Fibroblast of skin of scalp (primary cell): ENCODE data around the gene NRARP.

Experiments
- DNase-seq: peaks from one replicate; pipeline ENCODE4 v3.0.0-alpha.2; 2013

The NRARP gene

DNA sequence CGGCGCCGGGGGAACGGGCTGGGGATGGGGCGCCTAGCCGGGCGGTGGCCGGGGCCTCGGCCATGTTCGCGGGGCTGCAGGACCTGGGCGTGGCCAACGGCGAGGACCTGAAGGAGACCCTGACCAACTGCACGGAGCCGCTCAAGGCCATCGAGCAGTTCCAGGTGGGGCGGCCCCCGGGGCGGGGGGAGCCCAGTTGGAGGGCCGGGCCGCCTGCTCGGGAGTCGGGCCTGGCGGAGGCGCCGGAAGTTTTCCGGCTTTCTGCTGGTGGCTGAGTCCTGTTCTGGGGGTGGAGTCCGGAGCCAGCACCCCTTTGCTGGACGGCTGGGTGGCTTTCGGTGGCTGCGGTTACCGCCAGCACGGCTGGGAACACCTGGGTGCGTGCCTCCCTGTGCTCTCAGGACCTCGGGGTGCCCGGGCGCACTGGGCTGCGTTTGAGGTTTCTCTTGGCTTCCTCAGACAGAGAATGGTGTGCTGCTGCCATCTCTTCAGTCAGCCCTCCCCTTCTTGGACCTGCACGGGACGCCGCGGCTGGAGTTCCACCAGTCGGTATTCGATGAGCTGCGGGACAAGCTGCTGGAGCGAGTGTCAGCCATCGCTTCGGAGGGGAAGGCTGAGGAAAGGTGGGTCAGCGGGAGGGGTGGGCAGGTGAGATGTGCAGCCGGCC lies 46.5 kb downstream of the NRARP start:
- DNase-seq = no peak

DNA sequence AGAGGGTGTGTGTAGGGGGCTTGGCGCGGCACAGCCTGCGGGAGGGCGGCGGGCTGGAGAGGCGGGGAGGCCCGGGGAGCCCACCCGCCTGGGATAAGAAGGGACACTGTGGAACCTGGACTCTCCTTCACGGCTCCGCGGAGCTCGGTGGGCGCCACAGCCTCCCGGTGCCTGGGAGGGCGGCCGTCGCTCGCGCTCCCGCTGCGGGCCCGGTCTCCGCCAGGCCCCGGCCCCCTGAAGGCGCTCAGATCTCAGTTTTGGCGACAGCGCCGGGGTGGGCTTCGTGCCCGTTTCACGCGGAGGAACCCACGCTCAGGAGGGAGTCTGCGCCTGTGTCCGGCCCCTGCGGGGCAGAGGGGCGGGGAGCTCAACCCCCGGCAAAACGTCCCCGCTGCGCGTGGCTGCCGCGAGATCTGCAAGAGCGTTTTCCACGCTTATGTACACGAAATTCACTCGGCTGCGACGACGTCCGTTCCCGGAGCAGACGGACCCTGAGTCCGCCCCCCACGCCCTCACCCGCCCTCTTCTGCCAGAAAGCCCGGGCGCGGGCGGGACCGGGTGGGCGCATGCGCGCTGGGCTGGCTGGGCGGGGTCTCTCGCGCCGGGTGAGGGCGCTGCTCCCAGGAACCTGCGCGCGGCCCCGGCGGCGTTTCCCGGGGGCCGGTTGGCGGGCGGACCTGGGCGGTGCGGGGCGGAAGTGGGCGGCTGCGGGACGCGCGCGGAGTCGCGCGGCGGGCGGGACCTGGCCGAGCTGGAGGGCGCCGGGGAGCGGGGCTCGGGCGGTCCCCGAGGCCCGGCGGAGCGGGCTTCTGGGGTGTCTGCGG lies 47.2 kb downstream of the NRARP start, which contains the start of gene NELFB:
TSS of gene NELFB (plus strand) at position 704 of the 824 bp plus-strand sequence.
- peak; percentile 88 for DNase-seq

DNA sequence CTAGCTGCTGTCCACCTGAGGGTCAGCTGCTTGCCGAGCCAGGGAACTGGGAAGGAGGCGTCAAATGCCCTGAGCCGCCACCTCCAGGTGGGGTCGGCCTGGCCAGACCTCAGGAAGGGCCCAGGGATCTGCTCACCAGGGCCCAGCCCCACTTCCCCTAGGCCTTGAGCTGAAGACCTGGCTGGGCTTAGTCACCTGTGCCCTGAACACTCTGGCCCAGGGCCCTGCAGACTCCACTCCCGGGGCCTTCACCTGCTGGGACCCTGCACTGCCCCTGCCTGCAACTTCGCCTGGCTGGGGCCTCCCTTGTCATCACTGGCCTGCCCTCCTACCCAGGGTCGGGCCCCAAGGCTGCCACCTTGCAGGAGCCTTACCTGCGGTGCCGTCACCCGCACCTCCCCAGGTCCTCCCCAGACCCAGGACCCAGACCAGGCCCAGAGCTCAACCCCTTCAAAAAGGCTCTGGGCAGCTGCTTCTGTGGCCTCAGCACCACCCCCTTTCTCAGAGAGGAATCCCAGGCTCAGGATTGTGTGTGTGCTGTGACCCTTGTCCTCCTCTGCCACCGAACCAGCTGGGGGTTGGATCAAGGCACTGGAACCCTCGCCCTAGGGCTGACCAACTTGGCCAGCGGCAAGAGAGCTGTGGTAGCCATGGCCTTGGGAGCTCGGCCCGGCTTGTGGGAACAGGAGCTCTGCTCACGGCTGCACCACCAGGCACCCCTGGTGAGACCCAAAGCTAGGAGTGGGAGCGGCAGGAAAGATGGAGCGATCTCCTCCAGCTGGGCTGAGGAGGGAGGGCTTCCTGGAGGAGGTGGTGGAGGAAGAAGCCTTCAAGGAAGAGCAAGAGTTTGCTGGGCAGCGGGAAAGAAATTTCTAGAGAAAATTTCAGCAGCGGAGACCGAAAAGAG lies 48.1 kb downstream of the NRARP start:
- DNase-seq = no peak

DNA sequence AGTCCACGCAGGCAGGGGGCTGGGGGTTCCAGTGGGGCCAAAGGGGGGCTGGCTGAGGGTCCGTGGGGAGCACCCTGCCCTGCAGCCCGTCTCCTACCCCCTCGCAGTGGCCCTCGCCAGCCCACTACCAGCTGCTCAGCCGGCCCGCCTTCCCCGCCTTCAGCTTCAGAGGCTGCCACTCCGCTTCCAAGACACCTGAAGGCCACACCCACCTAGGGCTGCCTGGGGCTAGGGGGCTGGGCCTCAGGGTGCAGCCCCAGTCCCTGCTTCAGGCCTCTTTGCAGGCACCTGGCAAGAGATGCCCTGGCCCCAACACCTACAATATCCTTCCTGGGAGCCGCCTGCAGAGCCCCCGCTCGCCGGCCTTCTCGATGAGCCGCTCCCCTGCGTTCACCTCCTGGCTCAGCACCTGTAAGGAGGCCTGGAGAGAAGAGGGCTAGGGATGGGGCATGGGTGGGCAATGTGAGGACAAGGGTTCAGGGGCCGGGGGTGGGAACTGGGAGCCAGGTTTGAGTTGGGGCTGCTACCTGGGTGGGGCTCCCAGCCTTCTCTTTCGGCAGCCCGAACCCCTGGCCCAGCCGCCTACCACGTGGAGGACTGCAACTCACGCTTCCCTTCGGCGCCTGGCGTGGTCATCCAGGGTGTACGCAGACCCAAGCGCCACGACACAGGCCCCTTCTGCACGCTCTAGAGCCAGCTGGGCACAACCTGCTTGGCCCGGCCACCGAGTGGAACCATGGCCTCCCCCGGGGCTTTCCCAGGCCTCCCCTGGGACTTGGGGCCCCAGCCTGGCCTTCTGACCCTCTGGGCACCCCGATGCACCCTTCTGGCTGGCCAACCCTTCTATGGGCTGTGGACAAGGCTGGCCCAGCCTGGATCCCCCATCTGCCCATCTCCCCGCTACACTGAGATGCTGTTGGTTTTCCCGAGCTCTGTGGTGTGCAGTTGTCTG lies 49.2 kb downstream of the NRARP start:
- no peak for DNase-seq

DNA sequence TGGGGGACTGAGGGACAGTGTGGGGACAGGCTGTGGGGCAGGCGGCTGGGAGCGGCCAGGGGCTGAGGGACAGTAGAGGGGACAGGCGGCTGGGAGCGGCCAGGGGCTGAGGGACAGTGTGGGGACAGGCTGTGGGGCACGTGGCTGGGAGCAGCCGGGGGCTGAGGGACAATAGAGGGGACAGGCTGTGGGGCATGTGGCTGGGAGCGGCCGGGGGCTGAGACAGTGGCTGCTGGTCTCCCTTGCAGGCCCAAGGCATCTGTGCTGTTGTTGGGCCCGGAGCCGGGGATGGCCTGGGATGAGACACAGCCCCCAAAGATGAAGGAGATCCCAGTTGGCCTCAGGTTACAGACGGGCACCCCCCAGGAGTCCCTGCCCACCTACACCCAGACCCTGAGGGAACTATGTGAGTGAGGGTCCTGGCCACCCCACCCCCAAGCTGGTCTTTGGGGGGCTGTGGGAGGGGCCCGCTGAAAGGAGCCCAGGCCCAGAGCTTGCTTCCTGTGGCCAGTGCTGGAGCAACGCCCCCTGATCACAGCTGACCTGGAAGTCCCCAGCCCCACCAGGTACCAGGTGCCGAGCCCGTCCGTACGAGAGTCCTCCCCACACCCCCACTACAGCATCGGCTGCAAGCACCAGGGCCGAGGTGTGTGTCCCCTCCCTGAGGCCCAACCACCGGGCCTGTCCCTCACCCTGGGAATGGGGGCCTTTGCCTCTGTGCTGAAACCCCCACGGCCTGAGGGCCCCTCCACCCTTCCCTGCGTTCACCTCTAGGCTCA lies 50.4 kb downstream of the NRARP start:
- DNase-seq = no peak

DNA sequence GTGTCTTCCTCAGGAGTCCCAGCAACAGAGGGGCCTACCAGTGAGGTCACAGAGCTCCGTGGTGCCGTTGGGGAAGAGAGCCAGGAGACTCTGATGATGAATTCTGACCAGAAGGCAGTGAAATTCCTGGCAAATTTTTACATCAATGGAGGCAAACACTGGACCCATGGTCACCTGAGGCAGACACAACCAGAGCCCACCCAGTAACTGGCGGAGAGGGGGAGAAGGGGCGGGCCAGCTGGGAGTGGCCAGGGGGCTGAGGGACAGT lies 50.9 kb downstream of the NRARP start, which contains the start of gene STPG3:
TSS of gene STPG3 (plus strand) at position 93 of the 268 bp plus-strand sequence. CDS start at position 94, 1 bp downstream.
- no peak for DNase-seq

DNA sequence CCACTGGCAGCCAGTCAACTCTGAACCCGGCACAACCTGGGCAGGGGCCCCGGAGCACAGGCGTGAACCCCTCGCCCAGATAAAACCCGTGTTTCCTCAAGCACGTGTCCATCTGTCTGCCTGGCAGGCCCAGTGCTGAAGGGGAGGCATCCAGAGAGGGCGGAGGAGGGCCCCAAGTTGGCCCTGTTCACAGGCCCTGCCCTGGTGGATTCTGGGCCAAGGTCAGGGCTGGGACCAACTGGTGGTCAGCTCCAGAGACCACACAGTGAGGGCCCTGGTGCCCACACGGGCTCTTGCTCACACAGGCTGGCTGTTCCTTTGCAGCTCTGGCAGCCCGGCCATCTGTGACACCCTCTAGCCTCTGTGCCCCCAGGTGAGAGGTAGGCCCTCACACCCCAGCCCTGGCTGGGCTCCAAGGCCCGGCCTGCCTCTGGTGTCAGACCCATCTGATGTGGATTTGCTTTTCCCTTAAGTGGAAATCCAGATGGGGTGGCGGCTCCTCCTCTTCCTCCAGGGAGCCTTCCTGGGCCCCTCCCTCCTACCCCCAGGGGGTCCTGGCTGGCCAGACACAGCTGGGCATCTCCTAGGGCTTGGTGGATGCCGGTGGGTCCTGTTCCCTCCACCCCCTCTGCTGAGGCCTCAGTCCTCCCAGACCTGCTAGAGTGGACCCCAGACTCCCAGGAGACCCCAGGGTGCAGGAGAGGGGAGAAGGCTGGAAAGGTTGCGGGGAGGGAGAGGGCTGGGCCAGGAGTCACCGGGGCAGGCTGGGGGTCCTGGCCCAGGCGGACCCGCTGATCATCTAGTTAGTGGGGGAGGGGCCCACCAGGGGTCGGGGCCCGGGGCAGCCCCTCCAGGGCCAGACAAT lies 51.5 kb downstream of the NRARP start:
- DNase-seq = peak; percentile 12
